KOPT-K1 (cell line): ENCODE measurements around the gene TTC28.
"Not testable (repeated sequence)": the region's sequence is repeated elsewhere in the genome, so short reads cannot be mapped to it uniquely, and the experiment has no call there.

Experiments
- H3K27ac ChIP-seq: fragments of 200-600 bp; sonication (generic); 2 replicates; pipeline ENCODE4 v1.5.1; 2016; ENCODE audit warnings: antibody characterized with exemption, mild to moderate bottlenecking, low read depth, low read length; ENCODE audit not compliant: poor library complexity, severe bottlenecking
- H3K36me3 ChIP-seq: fragments of 200-600 bp; sonication (generic); 2 replicates; pipeline ENCODE4 v1.5.1; 2017; ENCODE audit warnings: antibody characterized with exemption, mild to moderate bottlenecking, low read length, moderate library complexity; ENCODE audit not compliant: insufficient read depth
- H3K9me3 ChIP-seq: fragments of 200-600 bp; sonication (generic); 2 replicates; pipeline ENCODE4 v1.5.1; 2017; ENCODE audit warnings: antibody characterized with exemption, low read length, mild to moderate bottlenecking; ENCODE audit not compliant: insufficient read depth, poor library complexity, severe bottlenecking

The TTC28 gene

GRCh38 chr22:28600546-28601143 lies 79.0 kb downstream of the TTC28 start:
- H3K36me3 ChIP-seq = no peaks in the 10 kb centered on the region
- H3K9me3 ChIP-seq = no peaks in the 10 kb centered on the region

GRCh38 chr22:28599693-28600092 lies 79.9 kb downstream of the TTC28 start:
- Histone ChIP-seq H3K27ac (no peak overlapping the region), H3K36me3 (no peaks in the 10 kb centered on the region), H3K9me3 (no peaks in the 10 kb centered on the region)

More at GRCh38 chr22:28600546-28601143, 79.0 kb downstream of the TTC28 start:
- no peak overlapping the region for H3K27ac ChIP-seq

- H3K9me3 ChIP-seq = no peaks in the 10 kb centered on the region
- H3K27ac ChIP-seq = no peak overlapping the region
- H3K36me3 ChIP-seq = no peaks in the 10 kb centered on the region
Observed at GRCh38 chr22:28597665-28598064, 82.0 kb downstream of the TTC28 start.

GRCh38 chr22:28594797-28595462 lies 84.7 kb downstream of the TTC28 start:
- Histone ChIP-seq H3K36me3 (no peaks in the 10 kb centered on the region), H3K9me3 (no peaks in the 10 kb centered on the region), H3K27ac (no peak overlapping the region)

GRCh38 chr22:28594076-28594796 lies 85.4 kb downstream of the TTC28 start:
- H3K27ac ChIP-seq = no peak overlapping the region
- no peaks in the 10 kb centered on the region for H3K9me3 ChIP-seq
- no peaks in the 10 kb centered on the region for H3K36me3 ChIP-seq

- Histone ChIP-seq H3K27ac (no peak overlapping the region), H3K36me3 (no peaks in the 10 kb centered on the region), H3K9me3 (no peaks in the 10 kb centered on the region)
Observed at GRCh38 chr22:28593299-28593698, 86.3 kb downstream of the TTC28 start.

GRCh38 chr22:28589102-28589750 lies 90.4 kb downstream of the TTC28 start:
- Histone ChIP-seq H3K9me3 (no peaks in the 10 kb centered on the region), H3K36me3 (no peaks in the 10 kb centered on the region), H3K27ac (no peak overlapping the region)

GRCh38 chr22:28585324-28585723 lies 94.3 kb downstream of the TTC28 start:
- Histone ChIP-seq H3K27ac (no peak overlapping the region), H3K36me3 (no peaks in the 10 kb centered on the region), H3K9me3 (no peaks in the 10 kb centered on the region)

GRCh38 chr22:28582806-28583205 lies 96.8 kb downstream of the TTC28 start:
- no peak overlapping the region for H3K27ac ChIP-seq
- H3K36me3 ChIP-seq = no peaks in the 10 kb centered on the region
- no peaks in the 10 kb centered on the region for H3K9me3 ChIP-seq

GRCh38 chr22:28581016-28581415 lies 98.6 kb downstream of the TTC28 start:
- no peak overlapping the region for H3K27ac ChIP-seq
- no peaks in the 10 kb centered on the region for H3K36me3 ChIP-seq
- H3K9me3 ChIP-seq = no peaks in the 10 kb centered on the region

GRCh38 chr22:28576162-28576561 lies 103.5 kb downstream of the TTC28 start:
- no peak overlapping the region for H3K27ac ChIP-seq
- H3K9me3 ChIP-seq = no peaks in the 10 kb centered on the region
- H3K36me3 ChIP-seq = no peaks in the 10 kb centered on the region

GRCh38 chr22:28574159-28574788 lies 105.4 kb downstream of the TTC28 start:
- H3K27ac ChIP-seq = no peak overlapping the region
- H3K9me3 ChIP-seq = no peaks in the 10 kb centered on the region
- no peaks in the 10 kb centered on the region for H3K36me3 ChIP-seq

- Histone ChIP-seq H3K27ac (no peak overlapping the region), H3K36me3 (no peaks in the 10 kb centered on the region)
Observed at GRCh38 chr22:28570696-28571373, 108.8 kb downstream of the TTC28 start.

GRCh38 chr22:28568974-28569373 lies 110.7 kb downstream of the TTC28 start:
- H3K9me3 ChIP-seq, H3K36me3 ChIP-seq, H3K27ac ChIP-seq: not testable (repeated sequence)

More at GRCh38 chr22:28570696-28571373, 108.8 kb downstream of the TTC28 start:
- H3K9me3 ChIP-seq = no peaks in the 10 kb centered on the region
